CD4-positive, alpha-beta T cell treated with Interleukin-10 for 1 hour (primary cell): Measurements from ENCODE around the gene DGCR2.
"Not testable (repeated sequence)": the region's sequence is repeated elsewhere in the genome, so short reads cannot be mapped to it uniquely, and the experiment has no call there.

Experiments
- DNase-seq: peaks from one replicate; pipeline ENCODE4 v3.0.0-alpha.2; 2020

DGCR2 gene

GRCh38 chr22:19056951-19057401, 65.2 kb downstream of the DGCR2 start:
- no peak for DNase-seq

- DNase-seq: no peak
Measured at GRCh38 chr22:19055801-19056200, 66.4 kb downstream of the DGCR2 start.

GRCh38 chr22:19052941-19053541, 69.2 kb downstream of the DGCR2 start:
- no peak for DNase-seq

GRCh38 chr22:19051381-19052072, 70.7 kb downstream of the DGCR2 start:
- DNase-seq: no peak

- DNase-seq: not testable (repeated sequence)
Measured at GRCh38 chr22:19050847-19051246, 71.4 kb downstream of the DGCR2 start.

- no peak for DNase-seq
Measured at GRCh38 chr22:19050117-19050516, 72.1 kb downstream of the DGCR2 start.

GRCh38 chr22:19048531-19048930, 73.7 kb downstream of the DGCR2 start:
- no peak for DNase-seq

- DNase-seq: no peak
Measured at GRCh38 chr22:19047993-19048392, 74.2 kb downstream of the DGCR2 start.

- DNase-seq: no peak
Measured at GRCh38 chr22:19046719-19047609, 75.2 kb downstream of the DGCR2 start.

GRCh38 chr22:19046287-19046686, 75.9 kb downstream of the DGCR2 start:
- DNase-seq: no peak

GRCh38 chr22:19045094-19045493, 77.1 kb downstream of the DGCR2 start:
- DNase-seq: no peak

- no peak for DNase-seq
Measured at GRCh38 chr22:19044381-19044780, 77.8 kb downstream of the DGCR2 start.

- DNase-seq: no peak
Measured at GRCh38 chr22:19043121-19044085, 78.8 kb downstream of the DGCR2 start.

- no peak for DNase-seq
Measured at GRCh38 chr22:19042285-19043120, 79.7 kb downstream of the DGCR2 start.

GRCh38 chr22:19041704-19042074, 80.5 kb downstream of the DGCR2 start:
- no peak for DNase-seq

- DNase-seq: no peak
Measured at GRCh38 chr22:19040888-19041703, 81.1 kb downstream of the DGCR2 start.

GRCh38 chr22:19040391-19040861, 81.8 kb downstream of the DGCR2 start:
- no peak for DNase-seq

- no peak for DNase-seq
Measured at GRCh38 chr22:19039796-19040280, 82.4 kb downstream of the DGCR2 start.

GRCh38 chr22:19039448-19039780, 82.8 kb downstream of the DGCR2 start:
- no peak for DNase-seq

GRCh38 chr22:19038728-19039447, 83.3 kb downstream of the DGCR2 start:
- no peak for DNase-seq
